Ectodermal cell (in vitro differentiated cells): ENCODE measurements around the gene TH.

Experiments
- H3K27ac ChIP-seq: 2 replicates; pipeline ENCODE4 v1.7.0; 2013; ENCODE audit warnings: mild to moderate bottlenecking, low read depth, low read length; ENCODE audit not compliant: insufficient read depth, poor library complexity, severe bottlenecking
- H3K27me3 ChIP-seq: 2 replicates; pipeline ENCODE4 v1.7.0; 2013; ENCODE audit warnings: mild to moderate bottlenecking, low read length; ENCODE audit not compliant: insufficient read depth, control insufficient read depth, poor library complexity, severe bottlenecking
- H3K36me3 ChIP-seq: one replicate; pipeline ENCODE4 v1.7.0; 2013; ENCODE audit warnings: low read length; ENCODE audit not compliant: control insufficient read depth, insufficient read depth
- H3K4me1 ChIP-seq: one replicate; pipeline ENCODE4 v1.7.0; 2013; ENCODE audit warnings: low read length; ENCODE audit not compliant: control insufficient read depth, insufficient read depth
- H3K4me3 ChIP-seq: 2 replicates; pipeline ENCODE4 v1.7.0; 2013; ENCODE audit warnings: low read depth, low read length, control low read depth; ENCODE audit not compliant: insufficient read depth
- H3K9me3 ChIP-seq: 2 replicates; pipeline ENCODE4 v1.7.0; 2013; ENCODE audit warnings: mild to moderate bottlenecking, low read length, moderate library complexity; ENCODE audit not compliant: control insufficient read depth
- WGBS, 2 experiments: methylation state at CpG; one replicate each; pipeline ENCODE4 v1.1.7; 2013; ENCODE audit warnings: missing lambda C conversion rate in 2 of 2; 5-methylcytosine and 5-hydroxymethylcytosine counted together

TH gene

GRCh38 chr11:2120359-2121100 is 51.1 kb downstream of the TH start:
- Histone ChIP-seq H3K27me3 (no peaks in the 10 kb centered on the region), H3K27ac (no peak overlapping the region), H3K4me3 (no peak overlapping the region), H3K9me3 (no peaks in the 10 kb centered on the region), H3K4me1 (peaks cover 13% of the 10 kb centered on the region), H3K36me3 (no peaks in the 10 kb centered on the region)
- WGBS, 2 experiments = 70% methylated on average over 23 of the region's 23 CpGs

GRCh38 chr11:2118677-2119076 is 52.9 kb downstream of the TH start:
- Histone ChIP-seq H3K27me3 (no peaks in the 10 kb centered on the region), H3K27ac (no peak overlapping the region), H3K4me1 (peaks cover 13% of the 10 kb centered on the region), H3K9me3 (no peaks in the 10 kb centered on the region), H3K36me3 (no peaks in the 10 kb centered on the region), H3K4me3 (no peak overlapping the region)
- WGBS, 2 experiments = 90 to 100% methylated on average over 1 to 4 of the region's 4 CpGs

GRCh38 chr11:2116680-2117079 is 54.9 kb downstream of the TH start:
- no peak overlapping the region for H3K4me3 ChIP-seq
- no peaks in the 10 kb centered on the region for H3K36me3 ChIP-seq
- 91 to 95% methylated on average over 1 of the region's 1 CpG for WGBS, 2 experiments
- no peaks in the 10 kb centered on the region for H3K9me3 ChIP-seq
- H3K27ac ChIP-seq = no peak overlapping the region
- no peaks in the 10 kb centered on the region for H3K27me3 ChIP-seq
- H3K4me1 ChIP-seq = peaks cover 3% of the 10 kb centered on the region

- no peak overlapping the region for H3K27ac ChIP-seq
- WGBS, 2 experiments = 95 to 96% methylated on average over 12 of the region's 12 CpGs
Observed at GRCh38 chr11:2115308-2115707, 56.3 kb downstream of the TH start.

GRCh38 chr11:2114430-2115241 is 57.0 kb downstream of the TH start:
- no peaks in the 10 kb centered on the region for H3K27me3 ChIP-seq
- no peak overlapping the region for H3K27ac ChIP-seq
- no peaks in the 10 kb centered on the region for H3K36me3 ChIP-seq
- no peaks in the 10 kb centered on the region for H3K9me3 ChIP-seq
- no peak overlapping the region for H3K4me3 ChIP-seq
- no peaks in the 10 kb centered on the region for H3K4me1 ChIP-seq
- WGBS, 2 experiments = 91 to 92% methylated on average over 32 of the region's 32 CpGs

More at GRCh38 chr11:2115308-2115707, 56.3 kb downstream of the TH start:
- Histone ChIP-seq H3K27me3 (no peaks in the 10 kb centered on the region), H3K4me1 (no peaks in the 10 kb centered on the region), H3K36me3 (no peaks in the 10 kb centered on the region), H3K9me3 (no peaks in the 10 kb centered on the region), H3K4me3 (no peak overlapping the region)
